Measurements from ENCODE around the gene SNCAIP.

GRCh38 chr5:122404018-122404417, 92.0 kb downstream of the SNCAIP start:
- TF ChIP-seq PTRF (tag; IDR thresholded peaks at IDR 0.05) (no peak), CTCF (IDR thresholded peaks at IDR 0.05 in 2 of 3, conservative IDR thresholded peaks at IDR 0.05 in 1 of 3; ENCODE audit: insufficient read depth in 2 of 3, low read depth in 1 of 3, low read length in 3 of 3) (no peak), ZKSCAN8 (CRISPR knock-in tag; IDR thresholded peaks at IDR 0.05) (no peak), BHLHE40 (IDR thresholded peaks at IDR 0.05; ENCODE audit: low read length) (no peak), ZNF449 (CRISPR knock-in tag; IDR thresholded peaks at IDR 0.05) (no peak), BRCA1 (IDR thresholded peaks at IDR 0.05) (no peak), BRCA1 (CRISPR knock-in tag; IDR thresholded peaks at IDR 0.05) (no peak), YY1 (IDR thresholded peaks at IDR 0.05; ENCODE audit: borderline replicate concordance in 1 of 3, control insufficient read depth in 1 of 3, extremely low read depth in 1 of 3, insufficient read depth in 3 of 3, insufficient read length in 1 of 3, insufficient replicate concordance in 2 of 3, low read depth in 1 of 3, low read length in 2 of 3) (no peak), HDGF (IDR thresholded peaks at IDR 0.05) (no peak), USF2 (CRISPR knock-in tag; IDR thresholded peaks at IDR 0.05) (no peak), GATA2 (CRISPR knock-in tag; IDR thresholded peaks at IDR 0.05) (no peak), AFF1 (IDR thresholded peaks at IDR 0.05; ENCODE audit: low read depth in 1 of 2, partially characterized antibody in 2 of 2) (no peak), KLF13 (tag; IDR thresholded peaks at IDR 0.05; ENCODE audit: borderline replicate concordance, low read depth) (no peak), ZFP36 (IDR thresholded peaks at IDR 0.05; ENCODE audit: low read depth, low read length, partially characterized antibody) (no peak), JUND (IDR thresholded peaks at IDR 0.05; ENCODE audit: borderline replicate concordance, low read depth, low read length) (no peak), JUND (tag; IDR thresholded peaks at IDR 0.05; ENCODE audit: borderline replicate concordance, low read depth, low read length) (no peak)
